B cell (primary cell): ENCODE measurements around the gene RARB. TPM values are rescaled to one million over a fixed set of nuclear protein-coding genes. Genes with fewer than 3 reads are reported as not detected.

ENCODE experiments used
- ATAC-seq: fragments of 200-7000 bp; cut with Tn5 transposase; one replicate; pipeline ENCODE4 v1.10.0; 2021; ENCODE audit warnings: low read depth, mild to moderate bottlenecking, moderate number of reproducible peaks, moderate library complexity
- CTCF ChIA-PET: fragments of 350-600 bp; sonication (Branson Sonifier 250); formaldehyde crosslinking; loops from one replicate; lab custom pipeline; 2021; ENCODE audit warnings: antibody characterized with exemption, inconsistent platforms; lab: Charles Lee
- POLR2A ChIA-PET: fragments of 350-600 bp; sonication (Branson Sonifier 250); formaldehyde crosslinking; loops from one replicate; lab custom pipeline; 2021; ENCODE audit warnings: antibody characterized with exemption; lab: Charles Lee
- DNase-seq: peaks from one replicate; pipeline ENCODE4 v3.0.0; 2013
- H2AFZ ChIP-seq: 2 replicates; pipeline ENCODE4 v1.6.1; 2012; ENCODE audit warnings: mild to moderate bottlenecking, low read depth, low read length; ENCODE audit not compliant: insufficient read depth, poor library complexity, severe bottlenecking
- H3K27ac ChIP-seq, 2 donors: 1 replicate in 1 of 2; 2 replicates in 1 of 2; pipeline ENCODE4 v1.5.1; 2012 to 2013; ENCODE audit warnings: low read length in 2 of 2, mild to moderate bottlenecking in 2 of 2, moderate library complexity in 1 of 2
- H3K27me3 ChIP-seq, 4 experiments: fragments of 200-600 bp in 1 of 4; sonication (generic) in 1 of 4; replicated peaks in 1 of 4; 1 replicate in 2 of 4; 2 replicates in 2 of 4; pipeline versions ENCODE4 v1.6.1 to v1.7.0; 2013 to 2016; ENCODE audit warnings: low read length in 3 of 4, mild to moderate bottlenecking in 2 of 4, mixed read lengths in 1 of 4, moderate library complexity in 1 of 4; ENCODE audit not compliant: insufficient read depth in 4 of 4, control insufficient read depth in 3 of 4; ENCODE audit errors: control extremely low read depth in 1 of 4
- H3K36me3 ChIP-seq, 2 experiments: replicated peaks in 1 of 2; 1 replicate in 1 of 2; 2 replicates in 1 of 2; pipeline versions ENCODE4 v1.6.1 to v1.7.1; 2013; ENCODE audit warnings: low read length in 1 of 2; ENCODE audit not compliant: insufficient read depth in 2 of 2, control insufficient read depth in 1 of 2; ENCODE audit errors: control extremely low read depth in 1 of 2, extremely low read depth in 1 of 2
- H3K4me1 ChIP-seq, 2 donors: fragments of 200-600 bp in 1 of 2; sonication (generic) in 1 of 2; 1 replicate in 1 of 2; 2 replicates in 1 of 2; pipeline versions ENCODE4 v1.5.1 to v1.6.1; 2013 to 2017; ENCODE audit warnings: low read length in 2 of 2; ENCODE audit not compliant: control insufficient read depth in 2 of 2, insufficient read depth in 2 of 2
- H3K4me2 ChIP-seq: replicated peaks from 2 replicates; pipeline ENCODE3; 2012; ENCODE audit warnings: mild to moderate bottlenecking, low read depth, low read length; ENCODE audit not compliant: poor library complexity, severe bottlenecking
- H3K4me3 ChIP-seq, 5 experiments: fragments of 200-600 bp in 1 of 5; sonication (generic) in 1 of 5; 1 replicate in 3 of 5; 2 replicates in 2 of 5; pipeline versions ENCODE4 v1.5.1 to v1.7.0; 2011 to 2016; ENCODE audit warnings: low read length in 4 of 5, mild to moderate bottlenecking in 4 of 5, low read depth in 2 of 5, control low read depth in 1 of 5, moderate library complexity in 1 of 5; ENCODE audit not compliant: insufficient read depth in 1 of 5; ENCODE audit errors: control extremely low read depth in 1 of 5, extremely low read depth in 1 of 5
- H3K79me2 ChIP-seq: fragments of 200-600 bp; sonication (generic); one replicate; pipeline ENCODE4 v1.6.0; 2016; ENCODE audit warnings: low read length; ENCODE audit not compliant: control insufficient read depth, insufficient read depth
- H3K9ac ChIP-seq: fragments of 200-600 bp; sonication (generic); 2 replicates; pipeline ENCODE4 v1.6.1; 2017; ENCODE audit warnings: mild to moderate bottlenecking, low read length, moderate library complexity
- H3K9me3 ChIP-seq, 3 donors: one replicate each; pipeline versions ENCODE4 v1.6.1 to v1.7.1; 2013; ENCODE audit warnings: low read length in 2 of 3; ENCODE audit not compliant: control insufficient read depth in 2 of 3, insufficient read depth in 1 of 3; ENCODE audit errors: control extremely low read depth in 1 of 3
- H4K20me1 ChIP-seq: 2 replicates; pipeline ENCODE4 v1.6.0; 2012; ENCODE audit warnings: mild to moderate bottlenecking, low read length; ENCODE audit not compliant: insufficient read depth, control insufficient read depth, poor library complexity, severe bottlenecking
- H3K27ac Mint-ChIP-seq: one replicate; pipeline ENCODE4 v1.8.0; 2021; ENCODE audit warnings: mixed read lengths
- H3K27me3 Mint-ChIP-seq: one replicate; pipeline ENCODE4 v1.8.0; 2021; ENCODE audit warnings: mixed read lengths
- H3K4me1 Mint-ChIP-seq: one replicate; pipeline ENCODE4 v1.8.0; 2021; ENCODE audit warnings: mixed read lengths
- H3K4me3 Mint-ChIP-seq: one replicate; pipeline ENCODE4 v1.8.0; 2021; ENCODE audit warnings: mixed read lengths
- H3K9me3 Mint-ChIP-seq: one replicate; pipeline ENCODE4 v1.8.0; 2022; ENCODE audit warnings: mixed read lengths; ENCODE audit not compliant: insufficient read depth
- CTCF ChIP-seq: fragments of 200-600 bp; IDR thresholded peaks from one replicate; pipeline ENCODE4 v1.8.0; 2022; ENCODE audit warnings: antibody characterized with exemption, mild to moderate bottlenecking
- EZH2 ChIP-seq: IDR thresholded peaks from 2 replicates; pipeline ENCODE4 v1.6.1; 2012; ENCODE audit warnings: borderline replicate concordance, low read depth, mild to moderate bottlenecking, moderate library complexity, low read length; ENCODE audit not compliant: insufficient read depth, poor library complexity, severe bottlenecking
- WGBS: methylation state at CpG from one replicate; pipeline ENCODE4 v1.1.5; 2013; ENCODE audit warnings: missing lambda C conversion rate; ENCODE audit not compliant: insufficient coverage; 5-methylcytosine and 5-hydroxymethylcytosine counted together
- intact Hi-C: fragments of 100-400 bp; cut with micrococcal nuclease; formaldehyde crosslinking; loops from one replicate; pipeline ENCODE4 v1.10.0; 2022
- polyA plus RNA-seq: library from polyadenylated mRNA; depleted of rRNA; stranded (reverse); fragments of >200 nt; gene quantifications from 2 replicates; pipeline ENCODE4 v1.2.3, GENCODE V29; 2012
- total RNA-seq, 2 donors: library from RNA; stranded (reverse); fragments of 120-200 nt in 1 of 2; gene quantifications; 1 replicate in 1 of 2; 2 replicates in 1 of 2; pipeline versions ENCODE4 v1.2.3 to v1.2.4, GENCODE V29; 2013 to 2022

The RARB gene
- total and polyA plus RNA-seq, 2 donors (not counting 1 experiment from before 2014, with no cell fraction given), result not detected

GRCh38 chr3:25403968-25404367 is 24.1 kb upstream of the RARB start:
- H3K79me2 ChIP-seq, result no peaks in the 10 kb centered on the region
- no peaks in the 10 kb centered on the region for H3K36me3 ChIP-seq
- no peaks in the 10 kb centered on the region for H3K27me3 Mint-ChIP-seq
- no peak overlapping the region for H3K27ac Mint-ChIP-seq
- no peaks in the 10 kb centered on the region for H3K27me3 ChIP-seq
- DNase-seq, result no peak
- H4K20me1 ChIP-seq, result no peaks in the 10 kb centered on the region
- CTCF ChIA-PET, result no interaction called here
- no peaks in the 10 kb centered on the region for H3K9me3 ChIP-seq
- no peak overlapping the region for H3K27ac ChIP-seq
- peaks cover 3% of the 10 kb centered on the region for H3K9me3 Mint-ChIP-seq
- no peak overlapping the region for H3K4me3 Mint-ChIP-seq
- H3K4me1 Mint-ChIP-seq, result no peaks in the 10 kb centered on the region
- WGBS, result 86% methylated on average over 3 of the region's 4 CpGs
- no peak for ATAC-seq
- H3K4me2 ChIP-seq, result no peak overlapping the region
- intact Hi-C loops, result no loop called here
- H3K9ac ChIP-seq, result no peak overlapping the region
- no peak overlapping the region for H3K4me3 ChIP-seq
- no peak for TF ChIP-seq CTCF
- no peak for TF ChIP-seq EZH2
- no peak overlapping the region for H2AFZ ChIP-seq
- POLR2A ChIA-PET, result no interaction called here
- no peaks in the 10 kb centered on the region for H3K4me1 ChIP-seq

GRCh38 chr3:25404569-25404968 is 23.5 kb upstream of the RARB start:
- Mint-ChIP-seq H3K27ac (no peak overlapping the region), H3K4me3 (no peak overlapping the region), H3K9me3 (peaks cover 3% of the 10 kb centered on the region), H3K27me3 (no peaks in the 10 kb centered on the region), H3K4me1 (no peaks in the 10 kb centered on the region)
- no peaks in the 10 kb centered on the region for H3K27me3 ChIP-seq
- DNase-seq, result no peak
- no peaks in the 10 kb centered on the region for H3K4me1 ChIP-seq
- no peak for ATAC-seq
- H2AFZ ChIP-seq, result no peak overlapping the region
- H3K36me3 ChIP-seq, result no peaks in the 10 kb centered on the region
- ChIA-PET POLR2A (no interaction called here), CTCF (no interaction called here)
- H4K20me1 ChIP-seq, result no peaks in the 10 kb centered on the region
- intact Hi-C loops, result no loop called here
- no peak overlapping the region for H3K4me2 ChIP-seq
- WGBS, result no CpG with 5 or more reads among the region's 4 CpGs
- H3K27ac ChIP-seq, result no peak overlapping the region
- no peak overlapping the region for H3K9ac ChIP-seq
- no peaks in the 10 kb centered on the region for H3K9me3 ChIP-seq
- TF ChIP-seq EZH2 (no peak), CTCF (no peak)
- H3K79me2 ChIP-seq, result no peaks in the 10 kb centered on the region
- H3K4me3 ChIP-seq, result no peak overlapping the region
